GM12878 (cell line): ENCODE results near the gene TGFBR3. TPM values are rescaled to one million over a fixed set of nuclear protein-coding genes. Genes with fewer than 3 reads are reported as not detected.

Experiments
- ATAC-seq: fragments of 200-7000 bp; cut with Tn5 transposase; 3 replicates; pipeline ENCODE4 v1.9.1; 2020; ENCODE audit warnings: mild to moderate bottlenecking, moderate library complexity
- BruUV-seq: library from RNA; stranded (reverse); fragments of 400-500 nt; replicated peaks from 2 replicates; lab custom pipeline; 2021; lab: Mats Ljungman, UMichigan
- CTCF ChIA-PET: fragments of 300-600 bp; sonication (Branson Sonifier 250); formaldehyde crosslinking; extraction: SDS; loops from one replicate; lab custom pipeline; 2021; ENCODE audit warnings: inconsistent platforms; lab: Yijun Ruan, JAX
- POLR2A ChIA-PET: fragments of 350-600 bp; formaldehyde crosslinking; extraction: SDS; loops from one replicate; lab custom pipeline; 2021; ENCODE audit warnings: inconsistent platforms; lab: Charles Lee
- RAD21 ChIA-PET: fragments of 300-600 bp; sonication (Branson Sonifier 250); formaldehyde crosslinking; loops from one replicate; lab custom pipeline; 2023; ENCODE audit warnings: antibody characterized with exemption; ENCODE audit not compliant: unreplicated experiment; lab: Charles Lee
- SMC1A ChIA-PET: fragments of 300-600 bp; sonication (Branson Sonifier 250); formaldehyde crosslinking; loops from one replicate; lab custom pipeline; 2023; ENCODE audit not compliant: unreplicated experiment, uncharacterized antibody; lab: Charles Lee
- DNase-seq: peaks from one replicate; pipeline ENCODE4 v3.0.0-alpha.2; 2011; ENCODE audit warnings: low read depth, low spot score
- FAIRE-seq: peaks from 3 replicates; lab custom pipeline; 2011; peaks lifted over from hg19 to GRCh38; lab: Jason Lieb, UNC
- H2AFZ ChIP-seq: 2 replicates; pipeline ENCODE4 v1.6.0; 2011; ENCODE audit warnings: low read depth, low read length, control low read depth; ENCODE audit not compliant: control insufficient read depth
- H3K27ac ChIP-seq: 2 replicates; pipeline ENCODE4 v1.5.1; 2011; ENCODE audit warnings: control low read depth; ENCODE audit not compliant: control insufficient read depth, insufficient read depth
- H3K27me3 ChIP-seq, 2 experiments: replicated peaks in 1 of 2; 2 replicates each; pipeline versions ENCODE4 v1.6.0 to v1.6.1; 2011; ENCODE audit warnings: low read length in 1 of 2; ENCODE audit not compliant: control insufficient read depth in 2 of 2, insufficient read depth in 2 of 2
- H3K36me3 ChIP-seq, 2 experiments: 2 replicates each; pipeline ENCODE4 v1.5.1; 2011; ENCODE audit warnings: low read length in 1 of 2; ENCODE audit not compliant: control insufficient read depth in 2 of 2, insufficient read depth in 2 of 2
- H3K4me1 ChIP-seq: 2 replicates; pipeline ENCODE4 v1.6.1; 2011; ENCODE audit warnings: mild to moderate bottlenecking, low read length, moderate library complexity, mixed read lengths; ENCODE audit not compliant: control insufficient read depth, insufficient read depth
- H3K4me2 ChIP-seq: 2 replicates; pipeline ENCODE4 v1.6.0; 2011; ENCODE audit warnings: control low read depth; ENCODE audit not compliant: control insufficient read depth, insufficient read depth
- H3K4me3 ChIP-seq: fragments of 200-600 bp; sonication (generic); 2 replicates; pipeline ENCODE4 v1.5.1; 2016
- H3K79me2 ChIP-seq: 2 replicates; pipeline ENCODE4 v1.6.0; 2011; ENCODE audit warnings: low read length; ENCODE audit not compliant: control insufficient read depth, insufficient read depth
- H3K9ac ChIP-seq: 2 replicates; pipeline ENCODE4 v1.8.0; 2011; ENCODE audit warnings: low read length, control low read depth, mixed read lengths; ENCODE audit not compliant: control insufficient read depth, insufficient read depth
- H3K9me3 ChIP-seq: replicated peaks from 3 replicates; pipeline ENCODE4 v1.5.1; 2011; ENCODE audit warnings: mild to moderate bottlenecking, low read length; ENCODE audit not compliant: control insufficient read depth, insufficient read depth
- H4K20me1 ChIP-seq: 2 replicates; pipeline ENCODE4 v1.6.0; 2011; ENCODE audit not compliant: control insufficient read depth, insufficient read depth
- BHLHE40 ChIP-seq, 2 experiments: fragments of 450-650 bp in 1 of 2; IDR thresholded peaks; 2 replicates each; pipeline ENCODE4 v1.6.1; 2011 to 2017; ENCODE audit warnings: low read depth in 2 of 2, borderline replicate concordance in 1 of 2, improper control_type of control experiment in 1 of 2, low read length in 1 of 2, mild to moderate bottlenecking in 1 of 2
- BRCA1 ChIP-seq: IDR thresholded peaks from 2 replicates; pipeline ENCODE4 v1.6.1; 2011; ENCODE audit warnings: low read depth, low read length, improper control_type of control experiment
- IKZF1 ChIP-seq: fragments of 450-650 bp; conservative IDR thresholded peaks from 2 replicates; pipeline ENCODE4 v1.6.1; 2017; ENCODE audit warnings: antibody characterized with exemption, mild to moderate bottlenecking
- NFYB ChIP-seq: IDR thresholded peaks from 2 replicates; pipeline ENCODE4 v1.6.1; 2011; ENCODE audit warnings: low read depth, mild to moderate bottlenecking, low read length, improper control_type of control experiment, moderate library complexity; ENCODE audit not compliant: insufficient read depth
- NR2C1 ChIP-seq: fragments of 450-650 bp; IDR thresholded peaks from 2 replicates; pipeline ENCODE4 v1.6.1; 2017; ENCODE audit warnings: antibody characterized with exemption, mild to moderate bottlenecking, moderate library complexity
- POLR2AphosphoS5 ChIP-seq: IDR thresholded peaks from 2 replicates; pipeline ENCODE4 v1.6.1; 2011; ENCODE audit warnings: mild to moderate bottlenecking, low read length, inconsistent platforms
- POU2F2 ChIP-seq: IDR thresholded peaks from 3 replicates; pipeline ENCODE4 v1.6.1; 2011; ENCODE audit warnings: low read depth, mild to moderate bottlenecking, low read length, borderline replicate concordance
- SUZ12 ChIP-seq: fragments of 200-600 bp; sonication (generic); IDR thresholded peaks from one replicate; pipeline ENCODE4 v1.6.1; 2018; ENCODE audit warnings: antibody characterized with exemption, mild to moderate bottlenecking; ENCODE audit not compliant: unreplicated experiment
- ZNF207 ChIP-seq: fragments of 450-650 bp; IDR thresholded peaks from 2 replicates; pipeline ENCODE4 v1.6.1; 2014; ENCODE audit warnings: antibody characterized with exemption, mild to moderate bottlenecking, borderline replicate concordance
- WGBS: methylation state at CpG from one replicate; pipeline ENCODE4 v1.1.6; 2016; ENCODE audit warnings: low lambda C conversion rate; ENCODE audit not compliant: insufficient replicate concordance, insufficient coverage; ENCODE audit errors: missing lambda C conversion rate; 5-methylcytosine and 5-hydroxymethylcytosine counted together
- in situ Hi-C: fragments of 300-500 bp; cut with MboI; formaldehyde crosslinking; loops from 9 replicates; pipeline ENCODE4 v1.14.3; 2018; ENCODE audit warnings: mixed read lengths
- intact Hi-C: fragments of 100-400 bp; cut with micrococcal nuclease; formaldehyde crosslinking; loops from one replicate; pipeline ENCODE4 v1.14.2; 2022; ENCODE audit not compliant: unreplicated experiment
- polyA plus RNA-seq, 11 experiments: library from polyadenylated mRNA; depleted of rRNA in 4 of 11; unstranded in 6 of 11; stranded (reverse) in 5 of 11; fragments of >200 nt; fragmentation: Nextera tagmentation in 4 of 11; fragmentation: Illumina TruSeq in 1 of 11; extraction: Ambion mirVana in 4 of 11; extraction: Trizol in 1 of 11; gene quantifications; 1 replicate in 1 of 11; 2 replicates in 10 of 11; pipeline versions ENCODE4 v1.2.1 to v1.2.3, GENCODE V29; 2011 to 2016; ENCODE audit warnings: inconsistent platforms in 2 of 11, missing spikeins in 2 of 11, low read depth in 1 of 11
- total RNA-seq, 4 experiments: library from RNA; depleted of rRNA in 3 of 4; stranded (reverse); fragments of >200 nt in 3 of 4; fragmentation: Illumina TruSeq in 1 of 4; extraction: Trizol in 1 of 4; gene quantifications; 2 replicates each; pipeline versions ENCODE4 v1.2.1 to v1.2.3, GENCODE V29; 2013 to 2021
- TF ChIP-seq, protein P1 (sequence below): fragments of 450-650 bp; IDR thresholded peaks from 2 replicates; pipeline ENCODE4 v1.6.1; 2017; ENCODE audit warnings: mild to moderate bottlenecking, low read depth, inconsistent platforms; ENCODE audit not compliant: poor library complexity, severe bottlenecking
- TF ChIP-seq, protein P2 (sequence below): fragments of 150-350 bp; IDR thresholded peaks from 2 replicates; pipeline ENCODE4 v1.6.1; 2014; ENCODE audit warnings: mild to moderate bottlenecking, low read depth, low read length

Gene TGFBR3
- total and polyA plus RNA-seq, 10 of the 15 experiments (the other 5 are each of a cell fraction or from before 2014, with no cell fraction given) = 2.7 to 16.5 (median 12.6) TPM

DNA sequence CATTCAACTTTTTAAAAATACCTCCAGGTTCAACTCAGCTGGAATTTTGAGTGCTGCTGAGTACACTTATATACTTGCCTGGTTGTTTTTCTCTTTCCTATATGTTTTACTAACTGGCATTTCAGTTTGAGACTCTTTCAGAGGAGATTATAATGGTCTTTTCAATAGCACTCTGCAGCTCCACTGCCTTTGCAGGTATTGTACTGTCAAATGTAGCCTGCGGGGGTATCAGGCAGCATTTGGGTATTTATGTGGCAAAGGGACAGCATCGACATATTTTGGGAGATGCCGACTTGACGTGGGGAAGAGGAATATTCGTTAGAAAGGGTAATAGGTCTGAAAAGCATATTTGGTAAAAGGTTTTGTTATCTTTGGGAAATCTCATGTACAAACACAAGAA lies 11.1 kb upstream of the TGFBR3 start:
- H3K27ac ChIP-seq = no peak overlapping the region
- no peaks in the 10 kb centered on the region for H3K27me3 ChIP-seq
- no TSS peak for BruUV-seq
- H3K9me3 ChIP-seq = no peaks in the 10 kb centered on the region
- no peaks in the 10 kb centered on the region for H3K36me3 ChIP-seq
- no peak overlapping the region for H3K4me2 ChIP-seq
- ChIA-PET POLR2A (no interaction called here), CTCF (interaction anchor here (0.7 to 1.1 kb wide), 2 partner anchors 100 to 384 kb away, joined by 3 read pairs; no protein-coding TSS in a partner anchor), RAD21 (no interaction called here), SMC1A (no interaction called here)
- no peak for TF ChIP-seq BHLHE40 (IDR thresholded peaks at IDR 0.05; ENCODE audit: borderline replicate concordance in 1 of 2, low read depth in 2 of 2, low read length in 1 of 2)
- TF ChIP-seq, protein P1, sequence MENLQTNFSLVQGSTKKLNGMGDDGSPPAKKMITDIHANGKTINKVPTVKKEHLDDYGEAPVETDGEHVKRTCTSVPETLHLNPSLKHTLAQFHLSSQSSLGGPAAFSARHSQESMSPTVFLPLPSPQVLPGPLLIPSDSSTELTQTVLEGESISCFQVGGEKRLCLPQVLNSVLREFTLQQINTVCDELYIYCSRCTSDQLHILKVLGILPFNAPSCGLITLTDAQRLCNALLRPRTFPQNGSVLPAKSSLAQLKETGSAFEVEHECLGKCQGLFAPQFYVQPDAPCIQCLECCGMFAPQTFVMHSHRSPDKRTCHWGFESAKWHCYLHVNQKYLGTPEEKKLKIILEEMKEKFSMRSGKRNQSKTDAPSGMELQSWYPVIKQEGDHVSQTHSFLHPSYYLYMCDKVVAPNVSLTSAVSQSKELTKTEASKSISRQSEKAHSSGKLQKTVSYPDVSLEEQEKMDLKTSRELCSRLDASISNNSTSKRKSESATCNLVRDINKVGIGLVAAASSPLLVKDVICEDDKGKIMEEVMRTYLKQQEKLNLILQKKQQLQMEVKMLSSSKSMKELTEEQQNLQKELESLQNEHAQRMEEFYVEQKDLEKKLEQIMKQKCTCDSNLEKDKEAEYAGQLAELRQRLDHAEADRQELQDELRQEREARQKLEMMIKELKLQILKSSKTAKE = no peak
- no peak for TF ChIP-seq POLR2AphosphoS5
- TF ChIP-seq, protein P2, sequence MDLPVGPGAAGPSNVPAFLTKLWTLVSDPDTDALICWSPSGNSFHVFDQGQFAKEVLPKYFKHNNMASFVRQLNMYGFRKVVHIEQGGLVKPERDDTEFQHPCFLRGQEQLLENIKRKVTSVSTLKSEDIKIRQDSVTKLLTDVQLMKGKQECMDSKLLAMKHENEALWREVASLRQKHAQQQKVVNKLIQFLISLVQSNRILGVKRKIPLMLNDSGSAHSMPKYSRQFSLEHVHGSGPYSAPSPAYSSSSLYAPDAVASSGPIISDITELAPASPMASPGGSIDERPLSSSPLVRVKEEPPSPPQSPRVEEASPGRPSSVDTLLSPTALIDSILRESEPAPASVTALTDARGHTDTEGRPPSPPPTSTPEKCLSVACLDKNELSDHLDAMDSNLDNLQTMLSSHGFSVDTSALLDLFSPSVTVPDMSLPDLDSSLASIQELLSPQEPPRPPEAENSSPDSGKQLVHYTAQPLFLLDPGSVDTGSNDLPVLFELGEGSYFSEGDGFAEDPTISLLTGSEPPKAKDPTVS = no peak
- TF ChIP-seq BRCA1 = no peak
- TF ChIP-seq NFYB = no peak
- no peak for TF ChIP-seq ZNF207
- no peak for TF ChIP-seq NR2C1
- no peak for TF ChIP-seq SUZ12
- TF ChIP-seq IKZF1 = no peak
- TF ChIP-seq POU2F2 = no peak
- H4K20me1 ChIP-seq = no peaks in the 10 kb centered on the region
- ATAC-seq = no peak
- H3K4me1 ChIP-seq = peaks cover 2% of the 10 kb centered on the region
- no peak for DNase-seq
- H3K9ac ChIP-seq = no peak overlapping the region
- H3K4me3 ChIP-seq = no peak overlapping the region
- intact Hi-C loops (no loop called here), in situ Hi-C loops (loop anchor here (25.0 kb wide), 1 partner anchor 385 kb away; the partner anchor contains the start of gene CDC7)
- H3K79me2 ChIP-seq = no peaks in the 10 kb centered on the region
- no peak for FAIRE-seq
- WGBS = 66% methylated on average over 5 of the region's 5 CpGs
- H2AFZ ChIP-seq = no peak overlapping the region
